K562 (cell line): ENCODE data around the gene FLVCR2. TPM values are rescaled to one million over a fixed set of nuclear protein-coding genes. Genes with fewer than 3 reads are reported as not detected.

ENCODE experiments used
- polyA plus RNA-seq, 8 experiments: library from polyadenylated mRNA; depleted of rRNA in 4 of 8; stranded (reverse) in 5 of 8; unstranded in 3 of 8; fragments of >200 nt; fragmentation: Nextera tagmentation in 2 of 8; fragmentation: Illumina TruSeq in 1 of 8; extraction: Ambion mirVana in 2 of 8; extraction: Trizol in 1 of 8; gene quantifications; 2 replicates each; pipeline versions ENCODE4 v1.2.1 to v1.2.3, GENCODE V29; 2011 to 2014; ENCODE audit warnings: inconsistent platforms in 1 of 8, missing spikeins in 1 of 8
- total RNA-seq, 7 experiments: library from RNA; depleted of rRNA in 6 of 7; stranded (reverse); fragments of >200 nt in 6 of 7; fragmentation: Illumina TruSeq in 2 of 7; extraction: Trizol in 2 of 7; gene quantifications; 2 replicates each; pipeline versions ENCODE4 v1.2.1 to v1.2.3, GENCODE V29; 2011 to 2021; ENCODE audit warnings: low replicate concordance in 1 of 7
- TF ChIP-seq, protein P1 (sequence below): fragments of 450-650 bp; IDR thresholded peaks from 2 replicates; pipeline ENCODE4 v1.6.1; 2016; ENCODE audit warnings: low read depth
- TF ChIP-seq, protein P2 (sequence below): fragments of 450-650 bp; IDR thresholded peaks from one replicate; pipeline ENCODE4 v1.6.1; 2018; ENCODE audit warnings: mild to moderate bottlenecking, moderate library complexity; ENCODE audit not compliant: partially characterized antibody

Gene FLVCR2
- total and polyA plus RNA-seq, 9 of the 15 experiments (the other 6 are each of a cell fraction or from before 2014, with no cell fraction given): 1.5 TPM; not detected in 8

DNA sequence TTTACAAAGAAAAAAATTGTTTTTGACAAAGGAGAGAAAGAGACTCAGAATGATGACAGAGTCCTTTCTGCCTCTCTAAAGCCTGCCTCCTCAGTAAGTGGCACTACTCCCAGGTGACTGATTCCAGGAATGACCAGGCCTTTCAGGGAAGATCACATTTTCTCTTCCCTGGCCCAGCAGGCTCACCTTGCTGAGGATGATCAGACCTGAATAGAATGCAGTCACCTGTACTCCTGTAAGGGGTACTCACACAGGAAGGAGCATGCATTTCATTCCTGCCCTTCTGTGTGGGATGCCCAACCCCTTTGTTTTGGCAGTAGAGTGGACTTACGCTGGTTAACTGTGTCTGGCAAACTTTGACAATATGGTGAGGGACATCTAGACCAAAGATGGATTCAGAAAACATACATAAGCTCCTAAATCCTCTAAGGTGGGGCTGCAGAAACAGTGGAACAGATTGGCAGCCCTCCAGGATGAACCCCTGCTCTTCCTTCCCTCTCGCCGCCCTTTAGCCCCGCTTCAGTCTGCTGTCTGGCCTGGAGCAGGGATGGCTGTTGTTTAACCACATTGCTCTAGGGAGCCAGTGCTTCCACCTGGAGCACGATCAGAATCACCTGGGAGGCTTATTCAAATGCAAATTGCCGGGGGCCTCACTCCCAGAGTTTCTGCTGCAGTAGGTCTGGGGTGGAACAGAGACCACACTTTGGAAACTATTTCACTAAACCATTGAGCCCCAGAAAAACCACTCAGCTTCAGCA lies 52.5 kb downstream of the FLVCR2 start (continued):
- TF ChIP-seq, protein P1, sequence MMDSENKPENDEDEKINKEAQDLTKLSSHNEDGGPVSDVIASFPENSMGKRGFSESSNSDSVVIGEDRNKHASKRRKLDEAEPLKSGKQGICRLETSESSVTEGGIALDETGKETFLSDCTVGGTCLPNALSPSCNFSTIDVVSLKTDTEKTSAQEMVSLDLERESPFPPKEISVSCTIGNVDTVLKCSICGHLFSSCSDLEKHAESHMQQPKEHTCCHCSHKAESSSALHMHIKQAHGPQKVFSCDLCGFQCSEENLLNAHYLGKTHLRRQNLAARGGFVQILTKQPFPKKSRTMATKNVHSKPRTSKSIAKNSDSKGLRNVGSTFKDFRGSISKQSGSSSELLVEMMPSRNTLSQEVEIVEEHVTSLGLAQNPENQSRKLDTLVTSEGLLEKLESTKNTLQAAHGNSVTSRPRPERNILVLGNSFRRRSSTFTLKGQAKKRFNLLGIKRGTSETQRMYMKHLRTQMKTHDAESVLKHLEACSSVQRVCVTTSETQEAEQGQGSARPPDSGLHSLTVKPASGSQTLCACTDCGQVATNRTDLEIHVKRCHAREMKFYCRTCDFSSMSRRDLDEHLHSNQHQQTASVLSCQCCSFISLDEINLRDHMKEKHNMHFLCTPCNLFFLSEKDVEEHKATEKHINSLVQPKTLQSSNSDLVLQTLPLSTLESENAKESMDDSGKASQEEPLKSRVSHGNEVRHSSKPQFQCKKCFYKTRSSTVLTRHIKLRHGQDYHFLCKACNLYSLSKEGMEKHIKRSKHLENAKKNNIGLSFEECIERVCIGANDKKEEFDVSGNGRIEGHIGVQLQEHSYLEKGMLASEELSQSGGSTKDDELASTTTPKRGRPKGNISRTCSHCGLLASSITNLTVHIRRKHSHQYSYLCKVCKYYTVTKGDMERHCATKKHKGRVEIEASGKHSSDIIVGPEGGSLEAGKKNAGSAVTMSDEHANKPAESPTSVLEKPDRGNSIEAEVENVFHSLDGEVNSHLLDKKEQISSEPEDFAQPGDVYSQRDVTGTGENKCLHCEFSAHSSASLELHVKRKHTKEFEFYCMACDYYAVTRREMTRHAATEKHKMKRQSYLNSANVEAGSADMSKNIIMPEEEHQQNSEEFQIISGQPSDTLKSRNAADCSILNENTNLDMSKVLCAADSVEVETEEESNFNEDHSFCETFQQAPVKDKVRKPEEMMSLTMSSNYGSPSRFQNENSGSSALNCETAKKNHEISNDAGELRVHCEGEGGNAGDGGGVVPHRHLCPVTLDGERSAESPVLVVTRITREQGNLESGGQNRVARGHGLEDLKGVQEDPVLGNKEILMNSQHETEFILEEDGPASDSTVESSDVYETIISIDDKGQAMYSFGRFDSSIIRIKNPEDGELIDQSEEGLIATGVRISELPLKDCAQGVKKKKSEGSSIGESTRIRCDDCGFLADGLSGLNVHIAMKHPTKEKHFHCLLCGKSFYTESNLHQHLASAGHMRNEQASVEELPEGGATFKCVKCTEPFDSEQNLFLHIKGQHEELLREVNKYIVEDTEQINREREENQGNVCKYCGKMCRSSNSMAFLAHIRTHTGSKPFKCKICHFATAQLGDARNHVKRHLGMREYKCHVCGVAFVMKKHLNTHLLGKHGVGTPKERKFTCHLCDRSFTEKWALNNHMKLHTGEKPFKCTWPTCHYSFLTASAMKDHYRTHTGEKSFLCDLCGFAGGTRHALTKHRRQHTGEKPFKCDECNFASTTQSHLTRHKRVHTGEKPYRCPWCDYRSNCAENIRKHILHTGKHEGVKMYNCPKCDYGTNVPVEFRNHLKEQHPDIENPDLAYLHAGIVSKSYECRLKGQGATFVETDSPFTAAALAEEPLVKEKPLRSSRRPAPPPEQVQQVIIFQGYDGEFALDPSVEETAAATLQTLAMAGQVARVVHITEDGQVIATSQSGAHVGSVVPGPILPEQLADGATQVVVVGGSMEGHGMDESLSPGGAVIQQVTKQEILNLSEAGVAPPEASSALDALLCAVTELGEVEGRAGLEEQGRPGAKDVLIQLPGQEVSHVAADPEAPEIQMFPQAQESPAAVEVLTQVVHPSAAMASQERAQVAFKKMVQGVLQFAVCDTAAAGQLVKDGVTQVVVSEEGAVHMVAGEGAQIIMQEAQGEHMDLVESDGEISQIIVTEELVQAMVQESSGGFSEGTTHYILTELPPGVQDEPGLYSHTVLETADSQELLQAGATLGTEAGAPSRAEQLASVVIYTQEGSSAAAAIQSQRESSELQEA: no peak
- TF ChIP-seq, protein P2, sequence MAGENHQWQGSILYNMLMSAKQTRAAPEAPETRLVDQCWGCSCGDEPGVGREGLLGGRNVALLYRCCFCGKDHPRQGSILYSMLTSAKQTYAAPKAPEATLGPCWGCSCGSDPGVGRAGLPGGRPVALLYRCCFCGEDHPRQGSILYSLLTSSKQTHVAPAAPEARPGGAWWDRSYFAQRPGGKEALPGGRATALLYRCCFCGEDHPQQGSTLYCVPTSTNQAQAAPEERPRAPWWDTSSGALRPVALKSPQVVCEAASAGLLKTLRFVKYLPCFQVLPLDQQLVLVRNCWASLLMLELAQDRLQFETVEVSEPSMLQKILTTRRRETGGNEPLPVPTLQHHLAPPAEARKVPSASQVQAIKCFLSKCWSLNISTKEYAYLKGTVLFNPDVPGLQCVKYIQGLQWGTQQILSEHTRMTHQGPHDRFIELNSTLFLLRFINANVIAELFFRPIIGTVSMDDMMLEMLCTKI: no peak
